Neural progenitor cell (in vitro differentiated cells): Measurements from ENCODE around the gene TAS2R41. TPM values are rescaled to one million over a fixed set of nuclear protein-coding genes. Genes with fewer than 3 reads are reported as not detected.

Experiments
- DNase-seq: peaks from one replicate; pipeline ENCODE4 v3.0.0-alpha.2; 2016; ENCODE audit warnings: low spot score
- H2AFZ ChIP-seq: fragments of 200-600 bp; sonication (generic); replicated peaks from 2 replicates; pipeline ENCODE4 v1.6.1; 2016; ENCODE audit warnings: antibody characterized with exemption
- H3F3A ChIP-seq: fragments of 200-600 bp; sonication (generic); 2 replicates; pipeline ENCODE4 v1.6.1; 2016; ENCODE audit warnings: antibody characterized with exemption, low read depth
- H3K27ac ChIP-seq: fragments of 200-600 bp; sonication (generic); 2 replicates; pipeline ENCODE4 v1.5.1; 2016; ENCODE audit warnings: mild to moderate bottlenecking
- H3K27me3 ChIP-seq: fragments of 200-600 bp; sonication (generic); 2 replicates; pipeline ENCODE4 v1.6.1; 2016; ENCODE audit warnings: mild to moderate bottlenecking, moderate library complexity
- H3K36me3 ChIP-seq: fragments of 200-600 bp; sonication (generic); 2 replicates; pipeline ENCODE4 v1.5.1; 2016
- H3K4me1 ChIP-seq: fragments of 200-600 bp; sonication (generic); 2 replicates; pipeline ENCODE4 v1.6.1; 2016; ENCODE audit warnings: mixed run types
- H3K4me2 ChIP-seq: fragments of 200-600 bp; sonication (generic); 2 replicates; pipeline ENCODE4 v1.6.1; 2016
- H3K4me3 ChIP-seq: fragments of 200-600 bp; sonication (generic); 2 replicates; pipeline ENCODE4 v1.5.1; 2016
- H3K79me2 ChIP-seq: fragments of 200-600 bp; sonication (generic); 2 replicates; pipeline ENCODE4 v1.6.1; 2016; ENCODE audit warnings: low read depth
- H3K9ac ChIP-seq: fragments of 200-600 bp; sonication (generic); 2 replicates; pipeline ENCODE4 v1.6.1; 2016
- H3K9me3 ChIP-seq: fragments of 200-600 bp; sonication (generic); 2 replicates; pipeline ENCODE4 v1.5.1; 2016; ENCODE audit warnings: low read depth
- H4K20me1 ChIP-seq: fragments of 200-600 bp; sonication (generic); 2 replicates; pipeline ENCODE4 v1.6.1; 2016; ENCODE audit warnings: low read depth
- H3K27ac Mint-ChIP-seq: 3 replicates; pipeline ENCODE4 v1.8.0; 2021; ENCODE audit warnings: mixed read lengths
- H3K27me3 Mint-ChIP-seq: 2 replicates; pipeline ENCODE4 v1.8.0; 2022; ENCODE audit warnings: low read depth, mild to moderate bottlenecking, inconsistent platforms, moderate library complexity, mixed read lengths; ENCODE audit not compliant: insufficient read depth
- H3K36me3 Mint-ChIP-seq: 3 replicates; pipeline ENCODE4 v1.8.0; 2021; ENCODE audit warnings: mixed read lengths
- H3K4me1 Mint-ChIP-seq: 3 replicates; pipeline ENCODE4 v1.8.0; 2021; ENCODE audit warnings: mixed read lengths
- H3K4me3 Mint-ChIP-seq: 3 replicates; pipeline ENCODE4 v1.8.0; 2021; ENCODE audit warnings: mild to moderate bottlenecking, moderate library complexity, mixed read lengths
- H3K9me3 Mint-ChIP-seq: 3 replicates; pipeline ENCODE4 v1.8.0; 2020; ENCODE audit warnings: mixed read lengths
- EZH2 ChIP-seq: fragments of 200-600 bp; sonication (generic); IDR thresholded peaks from 2 replicates; pipeline ENCODE4 v1.6.1; 2017; ENCODE audit warnings: antibody characterized with exemption, mild to moderate bottlenecking, moderate library complexity
- EZH2phosphoT487 ChIP-seq: fragments of 200-600 bp; sonication (generic); IDR thresholded peaks from 2 replicates; pipeline ENCODE4 v1.6.1; 2017; ENCODE audit warnings: antibody characterized with exemption
- total RNA-seq: library from RNA; depleted of rRNA; stranded (reverse); fragments of >200 nt; gene quantifications from 2 replicates; pipeline ENCODE4 v1.2.3, GENCODE V29; 2015; ENCODE audit warnings: low replicate concordance
- TF ChIP-seq, protein P1 (sequence below): fragments of 200-600 bp; sonication (generic); IDR thresholded peaks from 2 replicates; pipeline ENCODE4 v1.5.1; 2017; ENCODE audit warnings: antibody characterized with exemption, mild to moderate bottlenecking

The TAS2R41 gene
- total RNA-seq, 1 donor from 2014 or later, result not detected

DNA sequence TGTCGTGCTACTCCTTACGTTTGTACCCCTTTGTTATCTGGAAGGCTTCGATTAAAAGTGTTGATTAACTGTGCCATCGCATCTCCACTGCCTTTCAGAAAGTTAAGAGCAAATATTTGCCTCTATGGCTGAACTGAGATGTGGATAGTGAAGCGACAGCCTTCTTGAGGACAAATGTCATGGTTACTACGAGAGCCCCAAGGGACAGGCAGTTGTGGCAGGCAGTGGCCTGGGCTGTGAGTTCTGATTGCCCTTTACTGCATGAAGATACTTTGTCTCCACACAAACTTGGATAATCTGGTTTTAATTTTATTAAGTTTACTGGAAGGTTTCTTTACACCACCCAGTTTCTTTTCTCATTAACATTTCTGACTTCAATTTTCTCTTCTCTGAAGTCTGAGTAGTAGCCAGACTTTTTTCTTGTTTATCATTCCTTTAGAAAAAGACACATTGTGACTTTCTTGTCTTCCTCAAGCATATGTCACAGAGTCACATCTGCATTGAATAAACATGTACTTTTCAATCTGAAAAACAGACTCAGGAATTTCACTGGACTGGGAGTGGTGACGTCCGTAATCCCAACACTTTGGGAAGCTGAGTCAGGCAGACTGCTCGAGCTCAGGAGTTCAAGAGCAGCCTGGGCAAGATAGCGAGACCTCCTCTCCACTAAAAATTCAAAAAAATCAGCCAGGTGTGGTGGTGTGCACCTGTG lies 1.5 kb downstream of the TAS2R41 start:
- Histone ChIP-seq H3F3A (no peaks in the 10 kb centered on the region), H3K27ac (no peak overlapping the region), H2AFZ (no peak overlapping the region), H3K9me3 (no peaks in the 10 kb centered on the region), H3K4me1 (no peaks in the 10 kb centered on the region), H3K9ac (no peak overlapping the region), H3K4me3 (no peak overlapping the region), H3K27me3 (no peaks in the 10 kb centered on the region), H3K79me2 (no peaks in the 10 kb centered on the region), H3K4me2 (no peak overlapping the region), H3K36me3 (no peaks in the 10 kb centered on the region), H4K20me1 (no peaks in the 10 kb centered on the region)
- H3K4me3 Mint-ChIP-seq, result no peak overlapping the region
- peaks cover 4% of the 10 kb centered on the region for H3K4me1 Mint-ChIP-seq
- no peak overlapping the region for H3K27ac Mint-ChIP-seq
- peaks cover 4% of the 10 kb centered on the region for H3K36me3 Mint-ChIP-seq
- TF ChIP-seq EZH2, result no peak
- no peak for TF ChIP-seq EZH2phosphoT487
- TF ChIP-seq, protein P1, sequence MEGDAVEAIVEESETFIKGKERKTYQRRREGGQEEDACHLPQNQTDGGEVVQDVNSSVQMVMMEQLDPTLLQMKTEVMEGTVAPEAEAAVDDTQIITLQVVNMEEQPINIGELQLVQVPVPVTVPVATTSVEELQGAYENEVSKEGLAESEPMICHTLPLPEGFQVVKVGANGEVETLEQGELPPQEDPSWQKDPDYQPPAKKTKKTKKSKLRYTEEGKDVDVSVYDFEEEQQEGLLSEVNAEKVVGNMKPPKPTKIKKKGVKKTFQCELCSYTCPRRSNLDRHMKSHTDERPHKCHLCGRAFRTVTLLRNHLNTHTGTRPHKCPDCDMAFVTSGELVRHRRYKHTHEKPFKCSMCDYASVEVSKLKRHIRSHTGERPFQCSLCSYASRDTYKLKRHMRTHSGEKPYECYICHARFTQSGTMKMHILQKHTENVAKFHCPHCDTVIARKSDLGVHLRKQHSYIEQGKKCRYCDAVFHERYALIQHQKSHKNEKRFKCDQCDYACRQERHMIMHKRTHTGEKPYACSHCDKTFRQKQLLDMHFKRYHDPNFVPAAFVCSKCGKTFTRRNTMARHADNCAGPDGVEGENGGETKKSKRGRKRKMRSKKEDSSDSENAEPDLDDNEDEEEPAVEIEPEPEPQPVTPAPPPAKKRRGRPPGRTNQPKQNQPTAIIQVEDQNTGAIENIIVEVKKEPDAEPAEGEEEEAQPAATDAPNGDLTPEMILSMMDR, result no peak
- DNase-seq, result no peak
- peaks cover 5% of the 10 kb centered on the region for H3K9me3 Mint-ChIP-seq
- peaks cover 3% of the 10 kb centered on the region for H3K27me3 Mint-ChIP-seq

DNA sequence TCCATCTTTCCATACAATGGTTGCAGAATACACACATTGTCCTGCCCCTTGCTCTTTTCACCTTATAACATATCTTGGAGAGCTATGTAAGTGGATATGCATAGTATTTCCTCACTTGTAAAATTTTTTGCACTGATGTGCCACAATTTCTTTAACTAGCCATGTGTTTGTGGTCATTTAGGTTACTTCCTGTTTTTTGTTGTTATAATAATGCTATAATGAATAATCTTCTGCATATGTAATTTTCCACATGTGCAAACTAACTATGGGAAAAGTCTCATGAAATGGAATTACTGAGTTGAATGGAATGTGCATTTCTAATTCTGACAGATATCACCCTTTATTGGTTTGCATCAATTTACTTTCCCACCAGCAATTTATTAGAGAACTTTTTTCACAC lies 2.8 kb downstream of the TAS2R41 start:
- Histone ChIP-seq H3K79me2 (no peaks in the 10 kb centered on the region), H3K9me3 (no peaks in the 10 kb centered on the region), H3K27ac (no peak overlapping the region), H3K4me1 (no peaks in the 10 kb centered on the region), H4K20me1 (no peaks in the 10 kb centered on the region), H3K4me3 (no peak overlapping the region), H3K36me3 (no peaks in the 10 kb centered on the region), H3K4me2 (no peak overlapping the region), H3F3A (no peaks in the 10 kb centered on the region), H3K27me3 (no peaks in the 10 kb centered on the region), H3K9ac (no peak overlapping the region), H2AFZ (no peak overlapping the region)
- peaks cover 3% of the 10 kb centered on the region for H3K9me3 Mint-ChIP-seq
- H3K4me3 Mint-ChIP-seq, result no peak overlapping the region
- peaks cover 3% of the 10 kb centered on the region for H3K27me3 Mint-ChIP-seq
- peaks cover 6% of the 10 kb centered on the region for H3K4me1 Mint-ChIP-seq
- TF ChIP-seq, protein P1, result no peak
- TF ChIP-seq EZH2phosphoT487, result no peak
- TF ChIP-seq EZH2, result no peak
- DNase-seq, result no peak
- no peaks in the 10 kb centered on the region for H3K36me3 Mint-ChIP-seq
- no peak overlapping the region for H3K27ac Mint-ChIP-seq

DNA sequence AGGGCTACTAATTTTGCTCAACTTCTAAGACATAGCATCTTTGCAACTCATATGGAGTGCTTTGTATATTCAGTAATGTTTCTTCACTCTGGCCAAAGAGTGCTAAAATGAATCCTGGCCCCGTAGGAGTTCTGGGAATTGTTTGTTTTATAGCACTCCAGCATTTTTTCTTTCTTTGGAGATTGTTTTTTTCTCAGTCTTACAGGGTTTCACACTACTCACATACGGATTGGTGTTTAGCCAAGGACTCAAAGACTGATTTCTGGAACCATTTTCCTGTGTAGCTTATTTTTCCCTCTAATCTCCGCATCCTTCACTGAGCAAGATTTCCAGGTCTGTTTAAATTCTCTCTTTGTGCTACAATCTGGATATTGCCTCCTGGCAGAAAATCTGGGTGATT lies 6.4 kb downstream of the TAS2R41 start:
- H3K9me3 ChIP-seq, result no peaks in the 10 kb centered on the region
- no peaks in the 10 kb centered on the region for H3K36me3 ChIP-seq
- no peaks in the 10 kb centered on the region for H3K4me1 ChIP-seq
- H3K27me3 Mint-ChIP-seq, result peaks cover 3% of the 10 kb centered on the region
- peaks cover 4% of the 10 kb centered on the region for H3K4me1 Mint-ChIP-seq
- no peaks in the 10 kb centered on the region for H3K27me3 ChIP-seq
- TF ChIP-seq EZH2phosphoT487 (no peak), EZH2 (no peak)
- TF ChIP-seq, protein P1, result no peak
- no peaks in the 10 kb centered on the region for H3K36me3 Mint-ChIP-seq
- H3K4me3 Mint-ChIP-seq, result no peak overlapping the region
- H4K20me1 ChIP-seq, result no peaks in the 10 kb centered on the region
- no peak overlapping the region for H3K27ac ChIP-seq
- no peaks in the 10 kb centered on the region for H3F3A ChIP-seq
- no peak overlapping the region for H3K9ac ChIP-seq
- H3K79me2 ChIP-seq, result no peaks in the 10 kb centered on the region
- H3K9me3 Mint-ChIP-seq, result peaks cover 3% of the 10 kb centered on the region
- no peak overlapping the region for H3K4me2 ChIP-seq
- no peak overlapping the region for H3K4me3 ChIP-seq
- H2AFZ ChIP-seq, result peak overlapping the region; percentile 5
- no peak overlapping the region for H3K27ac Mint-ChIP-seq
- no peak for DNase-seq
